ENCODE measurements around the gene GP9.

- TF ChIP-seq POLR2A (IDR thresholded peaks at IDR 0.05) = no peak
- no peak for TF ChIP-seq CTCF (IDR thresholded peaks at IDR 0.05)
These were observed 1.6 kb downstream of the GP9 start for GRCh38 chr3:129061888-129062834.
